Endodermal cell (in vitro differentiated cells): ENCODE results near the gene KCNH6. TPM values are rescaled to one million over a fixed set of nuclear protein-coding genes. Genes with fewer than 3 reads are reported as not detected.

Experiments used
- DNase-seq: peaks from one replicate; pipeline ENCODE4 v3.0.0-alpha.2; 2017
- H3K27ac ChIP-seq: 2 replicates; pipeline ENCODE4 v1.5.1; 2013; ENCODE audit warnings: mild to moderate bottlenecking, low read depth, low read length, moderate library complexity
- H3K27me3 ChIP-seq: 2 replicates; pipeline ENCODE4 v1.6.1; 2013; ENCODE audit warnings: mild to moderate bottlenecking, low read length, moderate library complexity; ENCODE audit not compliant: insufficient read depth, control insufficient read depth, poor library complexity, severe bottlenecking
- H3K36me3 ChIP-seq: 2 replicates; pipeline ENCODE4 v1.7.0; 2013; ENCODE audit warnings: mild to moderate bottlenecking, low read length, moderate library complexity; ENCODE audit not compliant: control insufficient read depth, insufficient read depth
- H3K4me1 ChIP-seq: one replicate; pipeline ENCODE4 v1.7.0; 2013; ENCODE audit warnings: low read length; ENCODE audit not compliant: control insufficient read depth, insufficient read depth
- H3K4me3 ChIP-seq: 2 replicates; pipeline ENCODE4 v1.5.1; 2013; ENCODE audit warnings: mild to moderate bottlenecking, low read length, moderate library complexity
- H3K9ac ChIP-seq: 2 replicates; pipeline ENCODE4 v1.6.1; 2013; ENCODE audit warnings: mild to moderate bottlenecking, low read length, moderate library complexity; ENCODE audit not compliant: poor library complexity, severe bottlenecking; ENCODE audit errors: extremely low read depth
- H3K9me3 ChIP-seq: 2 replicates; pipeline ENCODE4 v1.6.1; 2013; ENCODE audit warnings: mild to moderate bottlenecking, low read length, moderate library complexity; ENCODE audit not compliant: control insufficient read depth
- H3K27ac Mint-ChIP-seq: 2 replicates; pipeline ENCODE4 v1.8.0; 2020; ENCODE audit warnings: mixed read lengths
- H3K27me3 Mint-ChIP-seq: 2 replicates; pipeline ENCODE4 v1.8.0; 2021; ENCODE audit warnings: mild to moderate bottlenecking, mixed read lengths; ENCODE audit not compliant: insufficient read depth
- H3K36me3 Mint-ChIP-seq: 2 replicates; pipeline ENCODE4 v1.8.0; 2020; ENCODE audit warnings: low read depth, mixed read lengths
- H3K4me1 Mint-ChIP-seq: 2 replicates; pipeline ENCODE4 v1.8.0; 2020; ENCODE audit warnings: mixed read lengths
- H3K4me3 Mint-ChIP-seq: 2 replicates; pipeline ENCODE4 v1.8.0; 2020; ENCODE audit warnings: mild to moderate bottlenecking, moderate library complexity, mixed read lengths
- H3K9me3 Mint-ChIP-seq: 2 replicates; pipeline ENCODE4 v1.8.0; 2020; ENCODE audit warnings: mild to moderate bottlenecking, mixed read lengths
- WGBS, 2 experiments: methylation state at CpG; one replicate each; pipeline versions ENCODE4 v1.1.5 to v1.1.7; 2013; ENCODE audit warnings: missing lambda C conversion rate in 2 of 2, mixed read lengths in 1 of 2; ENCODE audit not compliant: insufficient coverage in 1 of 2, insufficient read length in 1 of 2; 5-methylcytosine and 5-hydroxymethylcytosine counted together
- total RNA-seq, 2 donors: library from RNA; stranded (reverse); fragmentation: NEBNext Ultra II Directional in 1 of 2; extraction: Animal tissue kit (Norgen Biotek cat#: 25700) in 1 of 2; gene quantifications; 2 replicates in 1 of 2; 3 replicates in 1 of 2; pipeline ENCODE4 v1.2.1, GENCODE V29; 2021
- TF ChIP-seq, protein P1 (sequence below): fragments of 200-600 bp; sonication (generic); conservative IDR thresholded peaks from 2 replicates; pipeline ENCODE4 v1.5.0; 2021; ENCODE audit warnings: antibody characterized with exemption, mild to moderate bottlenecking

Gene KCNH6
- total RNA-seq, 2 donors from 2014 or later, result 0.79 to 0.95 TPM

DNA sequence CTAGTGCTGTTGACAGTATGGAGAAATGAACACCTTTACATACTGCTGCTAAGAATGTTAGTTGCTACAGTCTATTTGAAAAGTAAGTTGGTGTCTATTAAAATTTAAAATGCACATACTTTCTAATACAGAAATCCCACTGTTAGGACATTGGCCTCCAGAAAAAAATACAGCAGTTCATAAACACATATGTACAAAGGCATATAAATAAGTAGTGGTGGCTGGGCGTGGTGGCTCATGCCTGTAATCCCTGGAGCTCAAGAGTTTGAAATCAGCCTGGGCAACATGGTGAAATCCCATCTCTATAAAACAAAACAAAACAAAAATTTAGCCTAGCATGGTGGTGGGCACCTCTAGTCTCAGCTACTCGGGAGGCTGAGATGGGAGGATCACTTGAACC is 40.2 kb downstream of the KCNH6 start:
- H3K36me3 Mint-ChIP-seq, result no peaks in the 10 kb centered on the region
- no peak overlapping the region for H3K27ac ChIP-seq
- H3K4me3 ChIP-seq, result no peak overlapping the region
- H3K27me3 ChIP-seq, result no peaks in the 10 kb centered on the region
- H3K27ac Mint-ChIP-seq, result no peak overlapping the region
- H3K4me1 Mint-ChIP-seq, result no peaks in the 10 kb centered on the region
- peak; percentile 6 for DNase-seq
- H3K27me3 Mint-ChIP-seq, result no peaks in the 10 kb centered on the region
- H3K9ac ChIP-seq, result no peak overlapping the region
- H3K36me3 ChIP-seq, result no peaks in the 10 kb centered on the region
- WGBS, 2 experiments, result 90% methylated on average over 2 of the region's 2 CpGs; no CpG with 5 or more reads in 1 of the 2 experiments
- no peaks in the 10 kb centered on the region for H3K9me3 ChIP-seq
- no peaks in the 10 kb centered on the region for H3K4me1 ChIP-seq
- TF ChIP-seq, protein P1, sequence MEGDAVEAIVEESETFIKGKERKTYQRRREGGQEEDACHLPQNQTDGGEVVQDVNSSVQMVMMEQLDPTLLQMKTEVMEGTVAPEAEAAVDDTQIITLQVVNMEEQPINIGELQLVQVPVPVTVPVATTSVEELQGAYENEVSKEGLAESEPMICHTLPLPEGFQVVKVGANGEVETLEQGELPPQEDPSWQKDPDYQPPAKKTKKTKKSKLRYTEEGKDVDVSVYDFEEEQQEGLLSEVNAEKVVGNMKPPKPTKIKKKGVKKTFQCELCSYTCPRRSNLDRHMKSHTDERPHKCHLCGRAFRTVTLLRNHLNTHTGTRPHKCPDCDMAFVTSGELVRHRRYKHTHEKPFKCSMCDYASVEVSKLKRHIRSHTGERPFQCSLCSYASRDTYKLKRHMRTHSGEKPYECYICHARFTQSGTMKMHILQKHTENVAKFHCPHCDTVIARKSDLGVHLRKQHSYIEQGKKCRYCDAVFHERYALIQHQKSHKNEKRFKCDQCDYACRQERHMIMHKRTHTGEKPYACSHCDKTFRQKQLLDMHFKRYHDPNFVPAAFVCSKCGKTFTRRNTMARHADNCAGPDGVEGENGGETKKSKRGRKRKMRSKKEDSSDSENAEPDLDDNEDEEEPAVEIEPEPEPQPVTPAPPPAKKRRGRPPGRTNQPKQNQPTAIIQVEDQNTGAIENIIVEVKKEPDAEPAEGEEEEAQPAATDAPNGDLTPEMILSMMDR, result no peak
- H3K9me3 Mint-ChIP-seq, result no peaks in the 10 kb centered on the region
- no peak overlapping the region for H3K4me3 Mint-ChIP-seq

DNA sequence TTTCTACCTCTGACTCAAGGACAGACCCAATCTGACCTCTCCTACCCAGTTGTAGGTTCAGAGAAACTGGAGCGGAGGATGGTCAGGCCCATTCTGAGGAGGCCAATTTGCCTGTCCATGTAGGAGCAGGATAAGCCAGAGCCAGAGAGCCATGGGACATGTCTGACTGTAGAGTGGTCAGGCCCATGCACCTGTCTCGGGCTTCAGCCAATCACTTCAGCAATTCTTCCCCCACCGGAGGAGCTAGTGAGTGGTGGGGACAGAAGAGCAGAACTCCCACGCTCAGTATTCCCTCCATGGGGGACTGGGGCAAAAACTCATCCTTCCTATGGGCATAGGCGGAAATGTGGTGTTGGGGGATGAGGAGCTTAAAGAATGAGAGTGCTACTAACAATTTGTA is 41.4 kb downstream of the KCNH6 start:
- H3K4me1 ChIP-seq, result no peaks in the 10 kb centered on the region
- H3K27ac Mint-ChIP-seq, result no peak overlapping the region
- no peak overlapping the region for H3K9ac ChIP-seq
- H3K4me1 Mint-ChIP-seq, result no peaks in the 10 kb centered on the region
- H3K4me3 Mint-ChIP-seq, result no peak overlapping the region
- peak; percentile 64 for DNase-seq
- peaks cover under 1% of the 10 kb centered on the region for H3K36me3 ChIP-seq
- no peaks in the 10 kb centered on the region for H3K27me3 Mint-ChIP-seq
- H3K36me3 Mint-ChIP-seq, result peaks cover under 1% of the 10 kb centered on the region
- H3K9me3 ChIP-seq, result no peaks in the 10 kb centered on the region
- no peaks in the 10 kb centered on the region for H3K27me3 ChIP-seq
- 92 to 94% methylated on average over 3 to 5 of the region's 5 CpGs for WGBS, 2 experiments
- H3K27ac ChIP-seq, result no peak overlapping the region
- no peak overlapping the region for H3K4me3 ChIP-seq
- TF ChIP-seq, protein P1, result peak; percentile 23
- H3K9me3 Mint-ChIP-seq, result no peaks in the 10 kb centered on the region

DNA sequence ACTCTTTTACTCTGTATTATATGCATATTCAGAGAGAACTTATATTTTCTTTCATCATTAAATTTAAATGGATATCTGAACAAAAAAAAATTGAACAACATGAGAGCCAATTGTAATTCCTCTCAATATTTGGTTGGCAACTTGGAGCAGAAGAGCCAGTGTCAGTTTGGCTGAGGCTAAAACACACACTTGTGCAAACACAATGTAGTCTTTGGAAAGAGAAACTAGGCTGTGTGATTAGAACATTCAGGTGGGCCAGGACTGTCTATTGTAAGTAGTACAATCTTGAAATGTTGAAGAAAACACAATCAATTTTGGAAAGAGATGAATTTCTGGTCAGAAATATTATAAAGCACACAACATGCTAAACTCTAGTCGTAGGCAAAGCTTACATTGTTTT is 44.1 kb downstream of the KCNH6 start:
- TF ChIP-seq, protein P1, result no peak
- peak; percentile 5 for DNase-seq
- Mint-ChIP-seq H3K4me3 (no peak overlapping the region), H3K4me1 (no peaks in the 10 kb centered on the region), H3K27me3 (no peaks in the 10 kb centered on the region), H3K36me3 (peaks cover 6% of the 10 kb centered on the region), H3K27ac (no peak overlapping the region), H3K9me3 (no peaks in the 10 kb centered on the region)
- WGBS, 2 experiments, result 83 to 100% methylated on average over 1 of the region's 1 CpG
- no peak overlapping the region for H3K27ac ChIP-seq
- no peaks in the 10 kb centered on the region for H3K4me1 ChIP-seq
- H3K4me3 ChIP-seq, result no peak overlapping the region
- no peaks in the 10 kb centered on the region for H3K27me3 ChIP-seq
- H3K9ac ChIP-seq, result no peak overlapping the region
- H3K9me3 ChIP-seq, result no peaks in the 10 kb centered on the region
- H3K36me3 ChIP-seq, result peaks cover 6% of the 10 kb centered on the region
